Stimulated activated CD8-positive, alpha-beta memory T cell treated with anti-CD3 and anti-CD28 coated beads, Interleukin-12 subunit alpha, Interleukin-12 subunit beta, amount 100 ng/mL, for 4 hours (primary cell): ENCODE data around the gene CFLAR.

Experiments used
- DNase-seq: peaks from one replicate; pipeline ENCODE4 v3.0.0-alpha.2; 2020; ENCODE audit warnings: low read depth

CFLAR gene

DNA sequence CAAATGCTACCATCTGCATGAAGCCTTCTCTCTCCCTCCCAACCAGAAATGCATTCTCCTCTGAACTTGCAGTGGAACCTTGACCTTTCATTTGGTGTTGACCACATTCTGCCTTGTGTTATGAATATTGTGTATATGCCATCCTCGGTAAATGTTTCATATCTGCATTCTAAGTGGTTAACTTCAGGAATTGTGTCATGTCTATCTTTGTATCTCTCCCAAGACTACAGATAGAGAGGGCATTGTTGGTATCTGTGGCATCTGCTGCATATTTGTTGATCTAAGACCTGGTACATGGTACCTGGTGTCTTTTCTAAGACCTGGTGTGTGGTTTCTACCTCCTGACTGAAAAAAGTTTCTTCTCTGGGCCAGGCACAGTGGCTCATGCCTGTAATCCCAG, 101.0 kb downstream of the CFLAR start:
- no peak for DNase-seq

GRCh38 chr2:201218780-201219179, 102.8 kb downstream of the CFLAR start:
- no peak for DNase-seq

DNA sequence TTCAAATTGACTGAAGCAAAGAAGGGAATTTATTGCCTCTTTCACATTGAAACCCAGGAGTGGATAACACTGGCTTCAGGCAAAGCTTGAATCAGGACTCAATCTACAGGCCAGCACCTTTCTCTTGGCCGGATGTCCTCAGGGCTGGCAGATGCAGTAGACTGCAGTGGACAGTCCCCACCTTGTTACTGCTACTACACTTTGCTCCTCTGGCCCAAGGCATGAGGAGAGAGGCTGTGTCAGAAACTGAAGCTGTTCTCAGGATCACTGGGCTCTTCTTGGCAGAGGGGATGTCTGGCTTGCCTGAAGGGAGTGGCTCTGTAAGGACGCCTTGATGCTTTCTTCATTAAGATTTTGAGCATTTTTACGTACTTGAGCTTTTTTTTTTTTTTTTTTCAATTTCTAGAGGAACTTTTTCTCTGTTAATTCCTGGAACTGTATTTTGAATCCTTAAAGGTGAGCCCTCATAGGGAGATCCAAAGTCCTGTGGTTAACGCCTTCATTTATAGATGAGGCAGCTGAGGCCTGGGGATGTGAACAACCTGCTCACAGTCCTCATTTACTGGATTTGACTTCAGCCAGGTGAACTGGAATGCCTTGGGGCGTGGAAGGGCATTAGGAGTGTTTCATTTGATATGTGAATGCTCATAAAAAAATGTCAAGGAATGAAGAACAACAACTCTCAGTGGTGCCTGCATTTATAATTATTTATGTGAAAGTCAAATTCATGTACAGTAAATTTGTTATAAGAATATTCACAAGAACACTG, 103.5 kb downstream of the CFLAR start:
- no peak for DNase-seq

DNA sequence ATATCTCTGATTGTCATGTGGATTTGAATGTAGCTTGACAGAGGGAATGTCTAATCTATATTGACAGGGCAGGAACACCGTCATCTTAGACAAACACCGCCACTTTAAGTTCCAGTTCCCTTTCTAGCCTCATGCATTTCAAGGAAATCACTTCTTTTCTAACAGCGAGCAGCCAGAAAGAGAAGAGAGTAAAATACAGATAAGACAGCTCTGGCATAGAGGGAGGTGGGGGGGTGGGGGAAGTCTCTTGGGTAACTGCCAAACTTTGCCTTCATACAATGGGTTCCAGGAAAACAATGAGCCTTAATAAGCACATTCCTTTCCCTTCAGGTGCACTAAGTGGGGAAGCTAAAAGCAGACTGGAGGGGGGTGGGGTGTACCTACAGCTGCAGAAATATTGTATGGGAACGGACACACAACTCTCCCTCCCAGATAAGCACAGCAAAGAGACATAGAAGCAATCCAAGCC, 104.2 kb downstream of the CFLAR start:
- no peak for DNase-seq

DNA sequence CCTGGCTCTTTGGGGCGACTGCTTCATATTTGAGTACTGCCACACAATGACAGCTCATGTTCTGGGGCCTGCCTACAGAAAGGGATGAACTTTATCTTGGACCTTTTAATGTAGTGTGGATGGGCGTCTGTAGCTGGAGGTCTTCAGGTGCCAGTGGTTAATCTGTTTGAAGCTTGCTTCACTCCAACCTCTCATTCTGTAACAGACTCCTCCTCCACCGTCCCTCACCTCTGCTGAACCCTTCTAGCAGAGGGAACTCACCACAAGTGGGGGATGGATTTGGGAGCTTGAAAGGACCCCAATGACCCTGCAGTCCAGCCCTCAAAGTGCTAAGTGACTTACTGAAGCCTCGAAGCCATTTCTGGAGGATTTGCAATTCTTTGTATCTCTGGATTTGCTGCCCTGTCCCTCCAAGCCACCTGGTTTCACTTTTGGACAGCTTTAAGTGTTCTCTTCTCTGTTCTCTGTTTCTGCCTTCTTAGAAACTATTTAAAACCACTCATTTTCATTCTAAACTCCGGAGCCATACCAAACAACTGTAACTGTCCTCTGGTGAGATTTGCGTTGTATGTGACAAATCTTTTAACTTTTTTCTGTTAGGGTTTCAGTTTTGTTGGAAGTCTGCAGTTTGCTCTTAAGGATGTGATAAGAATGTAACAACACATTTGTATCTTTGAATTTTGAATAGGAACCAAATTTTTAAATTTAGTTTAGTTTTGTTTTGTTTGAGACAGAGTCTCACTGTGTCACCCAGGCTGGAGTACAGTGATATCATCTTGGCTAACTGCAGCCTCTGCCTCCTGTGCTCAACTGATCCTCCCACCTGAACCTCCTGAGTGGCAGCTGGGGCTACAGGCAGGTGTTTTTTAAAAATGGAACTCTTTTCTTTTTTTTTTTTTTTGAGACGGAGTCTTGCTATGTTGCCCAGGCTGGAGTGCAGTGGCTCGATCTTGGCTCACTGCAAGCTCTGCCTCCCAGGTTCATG, 107.4 kb downstream of the CFLAR start:
- DNase-seq, result no peak
